Activated CD4-positive, alpha-beta T cell treated with anti-CD3 and anti-CD28 coated beads, Interleukin-2, amount 10 ng/mL, durations not matched to agents 24 days and 14 days (primary cell): Measurements from ENCODE around the gene SSNA1. TPM values are rescaled to one million over a fixed set of nuclear protein-coding genes. Genes with fewer than 3 reads are reported as not detected.
A peak's percentile ranks its signal among the peaks of the same experiment; 100 is the strongest.

Source experiments
- DNase-seq: peaks from one replicate; pipeline ENCODE4 v3.0.0; 2022
- H3K27ac Mint-ChIP-seq: one replicate; pipeline ENCODE4 v1.8.0; 2022; ENCODE audit warnings: mild to moderate bottlenecking, mixed read lengths
- H3K27me3 Mint-ChIP-seq: one replicate; pipeline ENCODE4 v1.8.0; 2022; ENCODE audit warnings: mixed read lengths
- H3K36me3 Mint-ChIP-seq: one replicate; pipeline ENCODE4 v1.8.0; 2022; ENCODE audit warnings: low read depth, mild to moderate bottlenecking, mixed read lengths
- H3K4me1 Mint-ChIP-seq: one replicate; pipeline ENCODE4 v1.8.0; 2021; ENCODE audit warnings: mixed read lengths
- H3K4me3 Mint-ChIP-seq: one replicate; pipeline ENCODE4 v1.8.0; 2022; ENCODE audit warnings: mild to moderate bottlenecking, moderate library complexity, mixed read lengths
- H3K9me3 Mint-ChIP-seq: one replicate; pipeline ENCODE4 v1.8.0; 2021; ENCODE audit warnings: mixed read lengths
- intact Hi-C: fragments of 100-400 bp; cut with micrococcal nuclease; formaldehyde crosslinking; loops from one replicate; pipeline ENCODE4 v1.15.1; 2023
- total RNA-seq: library from RNA; stranded (reverse); gene quantifications from 2 replicates; pipeline ENCODE4 v1.2.3, GENCODE V29; 2022

The SSNA1 gene
- total RNA-seq, 1 donor from 2014 or later = 95.1 TPM

GRCh38 chr9:137147793-137148160 lies 40.7 kb upstream of the SSNA1 start:
- Mint-ChIP-seq H3K4me3 (no peak overlapping the region), H3K4me1 (peaks cover 2% of the 10 kb centered on the region), H3K9me3 (no peaks in the 10 kb centered on the region), H3K27me3 (no peaks in the 10 kb centered on the region), H3K36me3 (no peaks in the 10 kb centered on the region), H3K27ac (no peak overlapping the region)
- no peak for DNase-seq
- intact Hi-C loops = no loop called here

- Mint-ChIP-seq H3K4me3 (no peak overlapping the region), H3K4me1 (peaks cover 2% of the 10 kb centered on the region), H3K36me3 (no peaks in the 10 kb centered on the region), H3K27ac (no peak overlapping the region), H3K27me3 (no peaks in the 10 kb centered on the region), H3K9me3 (no peaks in the 10 kb centered on the region)
- intact Hi-C loops = no loop called here
- no peak for DNase-seq
These were observed 40.2 kb upstream of the SSNA1 start for GRCh38 chr9:137148242-137148641.

- H3K4me3 Mint-ChIP-seq = no peak overlapping the region
- intact Hi-C loops = no loop called here
- H3K4me1 Mint-ChIP-seq = peaks cover 2% of the 10 kb centered on the region
- no peak for DNase-seq
- H3K27ac Mint-ChIP-seq = no peak overlapping the region
- H3K27me3 Mint-ChIP-seq = no peaks in the 10 kb centered on the region
- H3K36me3 Mint-ChIP-seq = no peaks in the 10 kb centered on the region
- no peaks in the 10 kb centered on the region for H3K9me3 Mint-ChIP-seq
These were observed 39.8 kb upstream of the SSNA1 start for GRCh38 chr9:137148661-137149060.

- intact Hi-C loops = no loop called here
- no peaks in the 10 kb centered on the region for H3K27me3 Mint-ChIP-seq
- no peaks in the 10 kb centered on the region for H3K9me3 Mint-ChIP-seq
These were observed 39.1 kb upstream of the SSNA1 start for GRCh38 chr9:137149363-137149762.

GRCh38 chr9:137149942-137150616 lies 38.4 kb upstream of the SSNA1 start:
- intact Hi-C loops = loop anchor here (1.0 to 10.0 kb wide), 2 partner anchors 21 to 175 kb away; partner anchors contain the start of gene PTGDS
- Mint-ChIP-seq H3K36me3 (no peaks in the 10 kb centered on the region), H3K27ac (no peak overlapping the region), H3K9me3 (no peaks in the 10 kb centered on the region), H3K27me3 (no peaks in the 10 kb centered on the region), H3K4me3 (no peak overlapping the region), H3K4me1 (peaks cover 2% of the 10 kb centered on the region)
- peak; percentile 81 for DNase-seq

More at GRCh38 chr9:137149363-137149762, 39.1 kb upstream of the SSNA1 start:
- no peak for DNase-seq
- Mint-ChIP-seq H3K36me3 (no peaks in the 10 kb centered on the region), H3K27ac (no peak overlapping the region), H3K4me1 (peaks cover 2% of the 10 kb centered on the region), H3K4me3 (no peak overlapping the region)

GRCh38 chr9:137150617-137151457 lies 37.6 kb upstream of the SSNA1 start:
- H3K27ac Mint-ChIP-seq = peak overlapping the region; percentile 58
- H3K36me3 Mint-ChIP-seq = no peaks in the 10 kb centered on the region
- DNase-seq = peak; percentile 86
- no peak overlapping the region for H3K4me3 Mint-ChIP-seq
- H3K9me3 Mint-ChIP-seq = no peaks in the 10 kb centered on the region
- peaks cover 2% of the 10 kb centered on the region for H3K27me3 Mint-ChIP-seq
- H3K4me1 Mint-ChIP-seq = peaks cover 2% of the 10 kb centered on the region
- intact Hi-C loops = loop anchor here (1.0 to 10.0 kb wide), 2 partner anchors 22 to 176 kb away; partner anchors contain the start of gene PTGDS

GRCh38 chr9:137152844-137153405 lies 35.6 kb upstream of the SSNA1 start:
- DNase-seq = no peak
- H3K27me3 Mint-ChIP-seq = peaks cover 4% of the 10 kb centered on the region
- no peaks in the 10 kb centered on the region for H3K36me3 Mint-ChIP-seq
- H3K9me3 Mint-ChIP-seq = no peaks in the 10 kb centered on the region
- peaks cover 4% of the 10 kb centered on the region for H3K4me1 Mint-ChIP-seq
- intact Hi-C loops = loop anchor here (10.0 kb wide), 1 partner anchor 178 kb away; the partner anchor contains the start of gene PTGDS
- H3K27ac Mint-ChIP-seq = no peak overlapping the region
- no peak overlapping the region for H3K4me3 Mint-ChIP-seq

GRCh38 chr9:137156567-137157375 lies 31.7 kb upstream of the SSNA1 start:
- peak overlapping the region; percentile 20 for H3K27ac Mint-ChIP-seq
- H3K4me3 Mint-ChIP-seq = peak overlapping the region; percentile 73
- intact Hi-C loops = loop anchor here (1.0 to 10.0 kb wide), 2 partner anchors 12 to 182 kb away; partner anchors contain the start of gene PTGDS
- H3K4me1 Mint-ChIP-seq = peaks cover 9% of the 10 kb centered on the region
- DNase-seq = peak; percentile 86
- peaks cover 24% of the 10 kb centered on the region for H3K27me3 Mint-ChIP-seq
- H3K36me3 Mint-ChIP-seq = no peaks in the 10 kb centered on the region
- no peaks in the 10 kb centered on the region for H3K9me3 Mint-ChIP-seq

- intact Hi-C loops = loop anchor here (1.0 to 10.0 kb wide), 2 partner anchors 10 to 183 kb away; partner anchors contain the start of gene PTGDS
These were observed 30.7 kb upstream of the SSNA1 start for GRCh38 chr9:137157618-137158415.

GRCh38 chr9:137158625-137159024 lies 29.9 kb upstream of the SSNA1 start:
- Mint-ChIP-seq H3K9me3 (no peaks in the 10 kb centered on the region), H3K36me3 (no peaks in the 10 kb centered on the region), H3K27ac (no peak overlapping the region), H3K4me1 (peaks cover 9% of the 10 kb centered on the region), H3K27me3 (peaks cover 27% of the 10 kb centered on the region), H3K4me3 (no peak overlapping the region)
- intact Hi-C loops = loop anchor here (10.0 kb wide), 1 partner anchor 184 kb away; the partner anchor contains the start of gene PTGDS
- no peak for DNase-seq

More at GRCh38 chr9:137157618-137158415, 30.7 kb upstream of the SSNA1 start:
- Mint-ChIP-seq H3K27ac (no peak overlapping the region), H3K36me3 (no peaks in the 10 kb centered on the region), H3K9me3 (no peaks in the 10 kb centered on the region), H3K4me1 (peaks cover 9% of the 10 kb centered on the region), H3K27me3 (peaks cover 24% of the 10 kb centered on the region), H3K4me3 (no peak overlapping the region)
- no peak for DNase-seq

GRCh38 chr9:137159105-137160053 lies 29.1 kb upstream of the SSNA1 start:
- H3K36me3 Mint-ChIP-seq = no peaks in the 10 kb centered on the region
- DNase-seq = no peak
- peaks cover 9% of the 10 kb centered on the region for H3K4me1 Mint-ChIP-seq
- intact Hi-C loops = loop anchor here (10.0 kb wide), 2 partner anchors 185 to 315 kb away; partner anchors contain the start of genes AJM1, PHPT1 and PTGDS
- peaks cover 27% of the 10 kb centered on the region for H3K27me3 Mint-ChIP-seq
- no peak overlapping the region for H3K27ac Mint-ChIP-seq
- H3K4me3 Mint-ChIP-seq = no peak overlapping the region
- no peaks in the 10 kb centered on the region for H3K9me3 Mint-ChIP-seq

GRCh38 chr9:137160054-137160425 lies 28.4 kb upstream of the SSNA1 start:
- no peak for DNase-seq
- H3K27me3 Mint-ChIP-seq = peaks cover 27% of the 10 kb centered on the region
- H3K9me3 Mint-ChIP-seq = no peaks in the 10 kb centered on the region
- no peak overlapping the region for H3K4me3 Mint-ChIP-seq
- intact Hi-C loops = loop anchor here (10.0 kb wide), 1 partner anchor 315 kb away; the partner anchor contains the start of genes AJM1 and PHPT1
- H3K36me3 Mint-ChIP-seq = no peaks in the 10 kb centered on the region
- no peak overlapping the region for H3K27ac Mint-ChIP-seq
- peaks cover 9% of the 10 kb centered on the region for H3K4me1 Mint-ChIP-seq
